SJCRH30 (cell line): ENCODE measurements around the gene ADAM15. TPM values are rescaled to one million over a fixed set of nuclear protein-coding genes. Genes with fewer than 3 reads are reported as not detected.

Source experiments
- DNase-seq, 2 experiments: peaks; one replicate each; pipeline ENCODE4 v3.0.0-alpha.2; 2015 to 2020
- H3K27ac ChIP-seq: fragments of 250-450 bp; sonication (Bioruptor Pico); 2 replicates; pipeline ENCODE4 v1.5.1; 2020; ENCODE audit warnings: mild to moderate bottlenecking, moderate library complexity
- H3K27me3 ChIP-seq: fragments of 250-450 bp; sonication (Bioruptor Pico); 2 replicates; pipeline ENCODE4 v1.5.1; 2020; ENCODE audit warnings: mild to moderate bottlenecking, moderate library complexity
- H3K36me3 ChIP-seq: fragments of 250-450 bp; sonication (Bioruptor Pico); 2 replicates; pipeline ENCODE4 v1.5.1; 2020; ENCODE audit warnings: mild to moderate bottlenecking, moderate library complexity
- H3K4me1 ChIP-seq: fragments of 250-450 bp; sonication (Bioruptor Pico); 2 replicates; pipeline ENCODE4 v1.5.1; 2020; ENCODE audit warnings: mild to moderate bottlenecking, moderate library complexity
- H3K4me3 ChIP-seq: fragments of 250-450 bp; sonication (Bioruptor Pico); 2 replicates; pipeline ENCODE4 v1.5.1; 2020; ENCODE audit warnings: mild to moderate bottlenecking, moderate library complexity
- H3K9me3 ChIP-seq: fragments of 250-450 bp; sonication (Bioruptor Pico); replicated peaks from 2 replicates; pipeline ENCODE4 v1.5.1; 2020; ENCODE audit warnings: mild to moderate bottlenecking, moderate library complexity
- total RNA-seq: library from RNA; depleted of rRNA; stranded (reverse); fragments of >200 nt; shearing (Covaris generic); gene quantifications from 2 replicates; pipeline ENCODE4 v1.2.3, GENCODE V29; 2014

ADAM15 gene
- total RNA-seq, 1 experiment from 2014 or later = 16.9 TPM

DNA sequence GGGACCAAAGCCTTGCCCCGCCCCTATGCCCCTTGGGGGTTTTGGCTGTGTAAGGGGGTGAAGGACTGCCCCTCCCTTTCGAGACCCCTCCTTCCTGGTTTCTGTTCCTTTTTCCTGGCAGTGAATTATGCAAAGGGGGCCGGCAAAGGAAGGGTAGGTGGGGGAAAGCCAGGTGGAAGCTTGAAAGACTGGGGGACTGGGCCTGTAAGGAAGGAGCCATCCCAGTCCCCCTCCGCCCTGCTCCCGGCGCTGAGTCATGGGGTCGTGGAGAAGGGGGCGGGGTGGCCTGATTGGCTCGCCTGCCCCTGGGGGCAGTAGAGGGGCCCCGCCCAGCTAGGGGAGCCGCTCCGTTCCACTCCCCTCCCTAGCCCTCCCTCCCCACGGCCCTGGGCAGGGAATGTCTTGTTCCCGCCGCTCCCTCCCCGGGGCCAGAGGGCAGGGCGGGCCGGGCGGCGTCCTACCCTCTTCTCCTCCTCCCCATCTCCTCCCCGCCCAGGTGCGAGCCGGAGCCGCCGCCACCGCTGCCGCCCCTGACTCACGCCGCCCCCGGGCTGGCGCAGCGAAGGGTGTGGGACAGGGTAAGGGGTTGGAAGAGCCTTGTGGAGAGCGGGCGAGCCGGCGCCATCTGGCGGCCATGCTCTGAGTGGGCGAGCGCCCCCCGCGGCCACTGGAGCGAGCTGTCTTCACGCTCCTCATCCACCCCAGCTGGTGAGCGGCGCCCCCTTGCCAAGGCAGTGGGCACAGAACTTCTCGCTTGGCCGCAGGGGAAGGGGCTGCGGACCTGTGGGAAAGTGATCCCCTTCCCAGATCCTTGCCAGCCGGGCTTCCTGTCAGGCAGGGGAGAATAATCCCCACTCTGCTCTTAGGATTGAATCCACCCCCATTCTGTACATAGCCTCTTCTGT, 33.8 kb upstream of the ADAM15 start:
- peak overlapping the region; percentile 68 for H3K27ac ChIP-seq
- peak overlapping the region; percentile 59 for H3K4me3 ChIP-seq
- peaks cover 6% of the 10 kb centered on the region for H3K4me1 ChIP-seq
- H3K9me3 ChIP-seq = no peaks in the 10 kb centered on the region
- peak; percentile 93 to 94 for DNase-seq
- no peaks in the 10 kb centered on the region for H3K27me3 ChIP-seq
- no peaks in the 10 kb centered on the region for H3K36me3 ChIP-seq

DNA sequence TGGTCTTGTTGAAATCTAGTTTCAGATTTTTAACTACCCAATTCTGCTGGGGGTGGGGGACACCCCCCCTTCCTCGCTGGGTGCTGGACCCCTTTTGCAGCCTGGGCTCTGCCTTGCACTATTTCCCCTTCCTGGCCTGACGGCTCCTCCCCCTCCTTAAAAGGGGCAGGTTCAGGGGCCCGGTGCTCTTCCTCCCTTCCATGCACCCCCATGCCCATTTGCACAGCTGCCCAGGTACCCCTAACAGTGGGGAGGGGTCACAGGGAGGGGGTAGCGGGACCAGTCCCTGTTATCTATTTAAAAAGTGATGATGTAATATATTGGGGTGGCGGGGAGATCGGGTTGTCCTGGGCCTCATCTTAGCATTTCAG, 33.2 kb upstream of the ADAM15 start:
- Histone ChIP-seq H3K36me3 (no peaks in the 10 kb centered on the region), H3K27me3 (no peaks in the 10 kb centered on the region), H3K9me3 (no peaks in the 10 kb centered on the region), H3K27ac (no peak overlapping the region), H3K4me3 (peak overlapping the region; percentile 59), H3K4me1 (peaks cover 6% of the 10 kb centered on the region)
- DNase-seq = no peak

DNA sequence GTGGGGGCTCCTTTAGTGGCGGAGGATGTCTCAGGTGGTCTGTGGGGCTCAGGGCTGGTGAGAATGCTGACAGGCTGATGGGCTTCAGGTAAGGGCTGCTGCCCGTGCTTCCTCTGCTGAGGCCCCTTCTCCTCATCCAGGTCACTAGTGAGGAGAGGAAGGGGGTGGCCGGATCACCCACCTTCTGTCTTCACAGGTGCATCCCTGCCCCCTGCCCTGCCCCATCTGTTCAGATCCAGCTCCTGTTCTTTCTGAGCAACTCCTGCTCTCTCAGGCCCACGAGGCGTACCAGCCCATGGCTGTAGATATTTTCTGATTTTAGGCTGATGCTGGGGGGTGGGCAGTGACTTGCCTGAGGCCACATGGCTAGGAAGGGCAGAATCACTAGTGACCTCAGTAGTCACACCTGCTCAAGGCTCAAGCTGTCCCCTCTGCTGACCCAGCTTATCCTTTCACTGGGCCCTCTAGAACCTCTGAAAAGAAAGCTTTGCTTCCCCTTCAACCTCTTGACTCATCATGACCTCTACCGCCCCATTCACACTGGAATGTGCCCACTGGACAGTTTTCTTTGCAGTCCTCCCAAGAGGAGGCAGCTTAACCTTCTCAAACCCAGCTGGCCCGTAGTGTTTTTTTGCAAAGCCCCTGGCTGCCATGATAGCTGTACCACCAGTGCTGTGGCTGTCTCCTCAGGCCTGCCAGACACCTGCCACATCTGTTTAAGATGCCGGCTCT, 32.3 kb upstream of the ADAM15 start:
- no peaks in the 10 kb centered on the region for H3K36me3 ChIP-seq
- DNase-seq = no peak
- H3K27me3 ChIP-seq = no peaks in the 10 kb centered on the region
- peaks cover 6% of the 10 kb centered on the region for H3K4me1 ChIP-seq
- H3K4me3 ChIP-seq = no peak overlapping the region
- no peaks in the 10 kb centered on the region for H3K9me3 ChIP-seq
- no peak overlapping the region for H3K27ac ChIP-seq

DNA sequence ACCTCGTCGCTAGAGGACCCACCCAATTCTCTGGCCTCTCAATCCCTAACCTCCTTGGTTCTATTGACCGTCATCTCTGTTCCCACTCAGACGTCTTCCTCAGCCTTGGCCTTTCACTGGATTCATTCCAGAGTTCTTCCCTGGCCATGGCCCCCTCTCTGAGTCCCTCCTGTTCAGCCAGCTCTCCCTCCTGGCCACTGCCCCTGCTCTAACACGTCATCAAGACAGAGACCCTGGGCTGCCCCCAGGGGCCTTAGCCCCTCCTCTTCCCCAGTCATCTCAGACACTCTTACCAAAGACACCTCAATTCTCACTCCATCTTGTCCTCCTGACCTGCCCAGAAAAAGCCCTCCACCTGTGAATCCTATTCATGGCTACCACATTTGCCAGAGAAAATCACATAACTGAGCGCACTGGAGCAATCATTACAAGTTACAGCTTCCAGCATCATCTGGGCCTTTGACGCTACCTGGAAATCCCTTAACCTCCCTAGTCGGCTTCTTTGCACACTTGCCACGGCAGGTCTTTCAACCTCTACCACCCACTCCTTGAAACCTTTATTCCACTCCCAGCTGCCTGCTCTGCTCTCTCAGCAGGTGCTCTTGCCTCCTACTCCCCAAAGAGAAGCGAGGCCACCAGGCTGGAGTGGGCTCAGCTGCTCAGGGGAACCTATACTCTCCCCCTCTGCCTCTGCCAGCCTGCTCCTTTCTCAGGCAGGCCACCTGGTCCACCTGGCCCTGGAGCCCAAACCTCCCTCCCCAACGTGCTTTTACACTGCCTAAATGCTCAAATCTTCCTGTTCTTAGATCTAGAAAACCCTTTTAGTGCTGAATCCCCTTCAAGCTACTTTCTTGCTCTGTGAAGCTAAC, 31.5 kb upstream of the ADAM15 start:
- Histone ChIP-seq H3K9me3 (no peaks in the 10 kb centered on the region), H3K4me3 (no peak overlapping the region), H3K27me3 (no peaks in the 10 kb centered on the region), H3K36me3 (no peaks in the 10 kb centered on the region), H3K27ac (no peak overlapping the region), H3K4me1 (peaks cover 6% of the 10 kb centered on the region)
- DNase-seq = no peak

DNA sequence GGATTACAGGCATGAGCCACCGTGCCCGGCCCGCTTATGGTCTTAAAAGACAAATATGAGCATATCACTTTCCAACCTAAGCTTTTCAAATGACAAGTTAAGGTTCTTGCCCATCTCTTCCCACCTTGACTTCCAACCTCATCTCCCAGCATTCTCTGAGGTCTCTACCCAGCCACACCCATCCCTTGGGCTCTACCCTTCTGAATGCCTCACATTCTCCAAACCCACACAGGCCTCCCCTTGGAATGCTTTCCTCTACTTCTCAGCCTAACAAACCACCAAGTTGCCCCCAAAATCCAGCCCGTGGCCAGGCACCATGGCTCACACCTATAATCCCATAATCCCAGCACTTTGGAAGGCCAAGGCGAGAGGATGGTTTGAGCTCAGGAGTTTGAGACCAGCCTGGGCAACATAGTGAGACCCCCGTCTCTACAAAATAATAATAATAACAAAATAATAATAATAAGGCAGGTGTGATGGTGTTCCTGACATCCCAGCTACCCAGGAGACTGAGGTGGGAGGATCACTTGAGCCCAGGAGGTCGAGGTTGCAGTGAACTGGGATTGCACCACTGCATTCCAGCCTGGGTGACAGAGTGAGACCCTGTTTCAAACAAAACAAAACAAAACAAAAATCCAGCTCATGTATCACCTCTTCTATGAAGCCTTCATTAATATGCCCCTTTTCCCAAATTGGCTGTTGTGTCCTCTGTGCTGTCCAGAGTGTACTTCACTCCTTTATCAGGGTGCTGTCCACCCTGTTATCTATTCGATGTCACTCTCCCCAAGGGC, 28.8 kb upstream of the ADAM15 start:
- DNase-seq = no peak
- no peak overlapping the region for H3K4me3 ChIP-seq
- no peaks in the 10 kb centered on the region for H3K27me3 ChIP-seq
- H3K4me1 ChIP-seq = no peaks in the 10 kb centered on the region; the same call in 1 of the 2 replicates
- no peaks in the 10 kb centered on the region for H3K36me3 ChIP-seq
- no peaks in the 10 kb centered on the region for H3K9me3 ChIP-seq
- no peak overlapping the region for H3K27ac ChIP-seq

DNA sequence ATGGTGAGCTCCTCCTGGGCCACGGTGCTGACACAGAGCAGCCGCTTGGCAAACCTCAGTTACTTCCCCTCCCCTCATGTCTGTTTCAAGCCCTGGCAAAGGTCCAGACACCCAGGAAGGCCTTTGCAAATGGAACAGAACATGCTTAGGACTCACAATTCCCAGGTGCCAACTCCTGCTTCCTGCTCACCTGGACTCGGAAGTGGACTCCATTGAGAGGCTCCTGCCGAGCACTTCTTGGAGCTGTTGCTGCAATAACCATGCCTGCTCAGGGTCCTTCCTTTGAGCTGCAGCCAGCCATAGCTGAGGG, 28.2 kb upstream of the ADAM15 start:
- H3K36me3 ChIP-seq = no peaks in the 10 kb centered on the region
- no peak overlapping the region for H3K4me3 ChIP-seq
- H3K4me1 ChIP-seq = no peaks in the 10 kb centered on the region; the same call in 1 of the 2 replicates
- no peaks in the 10 kb centered on the region for H3K27me3 ChIP-seq
- DNase-seq = no peak
- no peaks in the 10 kb centered on the region for H3K9me3 ChIP-seq
- H3K27ac ChIP-seq = no peak overlapping the region

DNA sequence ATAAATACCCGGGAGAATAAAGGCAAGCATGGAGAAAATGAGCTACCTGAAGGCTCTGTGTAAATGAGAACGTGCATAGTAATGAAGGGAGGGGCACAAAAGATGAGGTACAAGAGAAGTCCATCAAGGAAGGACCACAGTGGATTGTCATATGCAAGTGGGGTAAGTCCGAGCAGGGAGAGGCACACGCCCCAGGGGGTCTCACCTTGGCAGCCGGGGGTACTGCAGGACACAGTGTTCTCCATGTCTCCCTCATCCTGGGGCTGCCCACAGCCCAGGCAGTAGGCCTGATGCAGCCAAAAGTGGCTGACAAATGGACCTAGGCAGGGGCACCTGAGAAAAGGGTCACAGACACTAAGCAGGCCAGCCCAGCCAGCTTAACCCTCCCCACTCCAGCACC, 27.5 kb upstream of the ADAM15 start:
- DNase-seq = no peak
- no peaks in the 10 kb centered on the region for H3K27me3 ChIP-seq
- H3K9me3 ChIP-seq = no peaks in the 10 kb centered on the region
- H3K4me1 ChIP-seq = no peaks in the 10 kb centered on the region; the same call in 1 of the 2 replicates
- H3K36me3 ChIP-seq = no peaks in the 10 kb centered on the region
- no peak overlapping the region for H3K4me3 ChIP-seq
- no peak overlapping the region for H3K27ac ChIP-seq

DNA sequence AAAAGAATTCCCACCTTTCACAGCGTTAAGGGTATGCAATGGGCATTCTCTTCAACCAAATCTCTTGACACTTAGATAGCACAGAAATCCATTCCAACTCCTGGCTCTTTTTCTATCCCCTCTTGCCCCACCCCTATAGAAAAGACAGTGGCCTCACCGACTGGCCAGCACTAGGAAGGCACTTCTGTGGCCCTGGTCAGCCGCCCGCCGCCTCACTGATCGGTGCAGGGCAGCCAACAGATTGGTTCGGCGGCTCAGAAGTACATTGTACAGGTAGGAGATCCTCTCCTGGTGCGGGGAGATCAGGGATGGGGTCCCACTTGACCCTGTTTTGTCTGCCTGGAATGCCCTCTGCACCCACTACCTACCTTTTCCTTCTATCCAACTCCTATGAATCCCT, 26.8 kb upstream of the ADAM15 start:
- no peaks in the 10 kb centered on the region for H3K4me1 ChIP-seq
- H3K9me3 ChIP-seq = no peaks in the 10 kb centered on the region
- DNase-seq = no peak
- H3K36me3 ChIP-seq = no peaks in the 10 kb centered on the region
- 0 out of 2 replicates have a peak, but pooled peaks cover 5% of the 10 kb centered on the region for H3K27me3 ChIP-seq
- H3K27ac ChIP-seq = no peak overlapping the region
- no peak overlapping the region for H3K4me3 ChIP-seq

DNA sequence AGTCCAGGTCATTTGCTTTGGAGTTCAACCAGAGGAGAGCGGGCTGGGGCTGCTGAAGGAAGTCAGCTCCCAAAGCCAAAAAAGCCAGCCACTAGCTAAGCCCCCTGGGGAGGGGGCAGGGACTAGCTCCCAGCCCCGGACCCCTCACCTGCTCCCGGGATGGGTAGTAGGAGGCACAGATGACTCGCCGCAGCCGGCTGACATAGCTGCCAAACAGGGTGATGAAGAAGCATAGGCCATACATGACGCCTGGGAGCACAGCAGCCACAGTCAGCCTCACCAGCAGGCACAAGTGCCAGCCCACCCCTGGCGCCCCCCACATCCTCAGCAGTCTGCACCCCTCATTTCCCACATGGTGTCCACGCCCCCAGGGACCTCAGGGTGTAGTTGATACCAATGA, 25.0 kb upstream of the ADAM15 start:
- Histone ChIP-seq H3K27me3 (0 out of 2 replicates have a peak, but pooled peaks cover 5% of the 10 kb centered on the region), H3K9me3 (no peaks in the 10 kb centered on the region), H3K36me3 (no peaks in the 10 kb centered on the region), H3K27ac (no peak overlapping the region), H3K4me1 (no peaks in the 10 kb centered on the region), H3K4me3 (no peak overlapping the region)
- no peak for DNase-seq

DNA sequence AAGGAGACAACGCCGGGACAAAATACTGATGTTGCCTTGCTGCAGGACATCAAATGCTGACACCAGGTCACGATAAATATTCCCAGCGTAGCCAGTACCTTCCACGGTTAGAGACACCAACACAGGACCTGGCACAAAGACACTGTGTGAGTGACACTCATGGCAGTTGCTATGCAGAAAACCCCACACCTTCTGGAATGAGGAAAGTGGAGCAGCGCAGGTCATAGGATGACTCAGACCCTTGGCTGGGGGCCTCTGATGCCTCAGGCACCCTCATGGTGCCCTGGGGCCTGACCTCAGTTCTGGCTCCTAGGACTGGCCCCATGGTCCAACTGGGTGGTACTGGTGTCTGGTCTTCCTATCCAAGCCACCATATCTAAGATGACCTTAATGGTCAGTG, 24.5 kb upstream of the ADAM15 start:
- Histone ChIP-seq H3K9me3 (no peaks in the 10 kb centered on the region), H3K4me1 (no peaks in the 10 kb centered on the region), H3K36me3 (no peaks in the 10 kb centered on the region), H3K27ac (no peak overlapping the region), H3K27me3 (0 out of 2 replicates have a peak, but pooled peaks cover 5% of the 10 kb centered on the region), H3K4me3 (no peak overlapping the region)
- DNase-seq = no peak

DNA sequence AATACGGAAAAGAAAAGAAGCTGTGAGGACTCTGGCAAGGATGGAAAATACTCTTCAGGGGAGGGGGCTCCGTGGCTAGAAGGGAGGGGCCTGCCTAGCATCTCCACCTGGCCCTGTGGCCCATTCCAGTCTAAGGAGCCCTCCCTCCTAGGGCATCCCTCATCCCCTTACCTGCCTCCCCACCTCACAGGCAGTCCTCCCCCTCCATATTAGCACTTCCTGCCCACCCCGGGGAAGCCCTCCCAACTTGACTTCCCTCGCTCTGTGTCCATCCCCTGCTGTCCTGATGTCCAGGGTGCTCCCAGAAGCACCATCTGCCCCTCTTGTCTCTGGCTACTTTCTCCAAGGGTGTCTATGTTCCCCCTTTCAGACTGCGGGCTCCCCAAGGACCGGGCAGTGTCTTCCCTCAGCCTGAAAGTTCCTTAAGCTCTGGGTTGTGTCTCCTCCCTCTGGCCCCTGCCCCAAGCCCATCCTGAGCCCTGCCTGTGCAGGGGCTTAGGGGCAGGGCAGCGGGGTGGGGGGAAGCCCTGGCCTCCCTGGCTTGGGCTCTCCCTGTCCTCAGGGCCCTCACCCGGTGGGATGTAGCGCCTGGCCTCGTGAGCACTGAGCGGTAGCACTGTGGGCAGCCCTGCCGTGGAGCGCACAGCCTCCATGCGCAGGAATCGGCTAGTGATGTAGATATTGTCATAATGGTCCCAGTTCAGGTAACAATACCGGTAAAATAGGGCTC, 21.4 kb upstream of the ADAM15 start:
- DNase-seq = no peak
- no peak overlapping the region for H3K27ac ChIP-seq
- H3K36me3 ChIP-seq = no peaks in the 10 kb centered on the region
- H3K27me3 ChIP-seq = 0 out of 2 replicates have a peak, but pooled peaks cover 5% of the 10 kb centered on the region
- no peak overlapping the region for H3K4me3 ChIP-seq
- no peaks in the 10 kb centered on the region for H3K4me1 ChIP-seq
- no peaks in the 10 kb centered on the region for H3K9me3 ChIP-seq

DNA sequence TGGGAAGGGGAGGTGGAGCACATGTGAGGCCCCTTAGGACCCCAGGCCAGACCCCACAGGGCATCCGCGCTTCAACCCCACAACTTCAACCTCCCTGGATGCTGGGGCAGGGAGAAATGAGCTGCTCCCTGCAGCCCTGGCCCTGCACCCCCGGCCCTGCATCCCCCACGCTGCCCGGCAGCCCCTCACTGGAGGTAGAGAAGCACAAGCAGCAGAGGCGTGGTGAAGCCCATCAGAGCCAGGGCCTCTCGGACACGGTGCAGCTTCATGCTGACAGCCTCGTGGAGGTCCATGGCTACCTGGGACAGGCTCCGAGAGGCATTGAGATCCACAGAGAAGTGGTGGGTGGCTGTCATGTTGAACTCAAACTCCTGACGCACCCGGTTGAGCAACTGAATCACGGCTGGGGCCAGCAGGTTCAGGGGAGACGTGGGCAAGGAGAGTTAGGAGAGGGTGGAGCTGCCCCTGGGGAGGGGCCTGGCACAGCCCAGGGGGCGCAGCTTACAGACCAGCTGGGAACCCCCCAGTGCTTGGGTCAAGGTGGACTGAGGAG, 20.8 kb upstream of the ADAM15 start:
- no peak for DNase-seq

DNA sequence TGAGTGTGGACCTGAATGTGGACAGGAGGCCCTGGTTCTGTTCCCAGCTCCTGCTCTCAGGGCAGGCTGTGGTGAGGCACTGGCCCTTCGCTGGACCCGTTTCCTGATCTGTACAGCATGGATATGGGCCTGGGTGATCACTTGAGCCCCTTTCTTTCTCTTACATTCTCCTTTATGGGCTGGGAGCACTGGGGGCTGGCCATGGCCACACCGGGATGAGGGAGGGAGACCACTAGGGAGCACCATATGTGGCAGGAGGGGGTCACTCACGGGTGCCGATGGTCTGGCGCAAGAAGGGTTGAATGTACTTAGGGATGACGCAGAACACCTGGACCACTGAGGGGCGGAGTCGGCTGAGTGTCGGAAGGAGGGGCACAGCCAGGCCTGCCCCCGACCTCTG, 20.2 kb upstream of the ADAM15 start:
- no peak overlapping the region for H3K4me3 ChIP-seq
- DNase-seq = no peak
- H3K27me3 ChIP-seq = 0 out of 2 replicates have a peak, but pooled peaks cover 5% of the 10 kb centered on the region
- no peaks in the 10 kb centered on the region for H3K4me1 ChIP-seq
- no peak overlapping the region for H3K27ac ChIP-seq
- no peaks in the 10 kb centered on the region for H3K9me3 ChIP-seq
- H3K36me3 ChIP-seq = no peaks in the 10 kb centered on the region

More for the DNA sequence above, 20.8 kb upstream of the ADAM15 start:
- no peaks in the 10 kb centered on the region for H3K9me3 ChIP-seq
- no peaks in the 10 kb centered on the region for H3K36me3 ChIP-seq
- H3K27me3 ChIP-seq = 0 out of 2 replicates have a peak, but pooled peaks cover 5% of the 10 kb centered on the region
- H3K4me1 ChIP-seq = no peaks in the 10 kb centered on the region
- no peak overlapping the region for H3K27ac ChIP-seq
- H3K4me3 ChIP-seq = no peak overlapping the region
